GM21619 (cell line): ENCODE results near the gene CYTH4.

Experiments
- ATAC-seq: cut with Tn5 transposase; IDR thresholded peaks from one replicate; pipeline ENCODE4 v1.9.1; 2021; ENCODE audit not compliant: unreplicated experiment

CYTH4 gene

GRCh38 chr22:37269936-37270678 lies 12.2 kb upstream of the CYTH4 start:
- ATAC-seq: no peak

GRCh38 chr22:37270928-37271650 lies 11.2 kb upstream of the CYTH4 start:
- no peak for ATAC-seq

- no peak for ATAC-seq
Observed at GRCh38 chr22:37273126-37273845, 9.0 kb upstream of the CYTH4 start.

GRCh38 chr22:37273846-37274225 lies 8.5 kb upstream of the CYTH4 start:
- ATAC-seq: no peak

GRCh38 chr22:37274380-37274862 lies 7.9 kb upstream of the CYTH4 start:
- no peak for ATAC-seq

- ATAC-seq: no peak
Observed at GRCh38 chr22:37275134-37275533, 7.2 kb upstream of the CYTH4 start.

- no peak for ATAC-seq
Observed at GRCh38 chr22:37275622-37276021, 6.7 kb upstream of the CYTH4 start.

GRCh38 chr22:37276776-37277175 lies 5.5 kb upstream of the CYTH4 start:
- ATAC-seq: no peak

- ATAC-seq: no peak
Observed at GRCh38 chr22:37277384-37277783, 4.9 kb upstream of the CYTH4 start.

GRCh38 chr22:37278261-37278660 lies 4.0 kb upstream of the CYTH4 start:
- no peak for ATAC-seq

- ATAC-seq: no peak
Observed at GRCh38 chr22:37279331-37280181, 2.8 kb upstream of the CYTH4 start.

- no peak for ATAC-seq
Observed at GRCh38 chr22:37280718-37281117, 1.6 kb upstream of the CYTH4 start.

GRCh38 chr22:37281195-37281594 lies 1.1 kb upstream of the CYTH4 start:
- ATAC-seq: no peak

- ATAC-seq: no peak
Observed at GRCh38 chr22:37281646-37282384, 493 bp upstream of the CYTH4 start.

- ATAC-seq: no peak
Observed at GRCh38 chr22:37283393-37283937, 1.2 kb downstream of the CYTH4 start.

GRCh38 chr22:37284126-37284804 lies 2.0 kb downstream of the CYTH4 start:
- ATAC-seq: no peak

- ATAC-seq: no peak
Observed at GRCh38 chr22:37284805-37285355, 2.6 kb downstream of the CYTH4 start.

- no peak for ATAC-seq
Observed at GRCh38 chr22:37285937-37286336, 3.6 kb downstream of the CYTH4 start.

- no peak for ATAC-seq
Observed at GRCh38 chr22:37287550-37287951, 5.2 kb downstream of the CYTH4 start.
